Ureter (tissue), 1 donor: ENCODE data around the gene PSMG4. TPM values are rescaled to one million over a fixed set of nuclear protein-coding genes. Genes with fewer than 3 reads are reported as not detected.

Source experiments
- DNase-seq: peaks from one replicate; pipeline ENCODE4 v3.0.0-alpha.2; 2020; ENCODE audit warnings: low spot score
- total RNA-seq: library from RNA; stranded (reverse); gene quantifications from one replicate; pipeline ENCODE4 v1.2.4, GENCODE V29; 2023
- donor health status: DM: yes; HTN: yes; CAD: no.

The PSMG4 gene
- total RNA-seq, 1 donor from 2014 or later, result 38.9 TPM

- DNase-seq, result no peak
Observed at GRCh38 chr6:3290149-3290930, 31.6 kb downstream of the PSMG4 start.

- no peak for DNase-seq
Observed at GRCh38 chr6:3290931-3291211, 32.1 kb downstream of the PSMG4 start.

DNA sequence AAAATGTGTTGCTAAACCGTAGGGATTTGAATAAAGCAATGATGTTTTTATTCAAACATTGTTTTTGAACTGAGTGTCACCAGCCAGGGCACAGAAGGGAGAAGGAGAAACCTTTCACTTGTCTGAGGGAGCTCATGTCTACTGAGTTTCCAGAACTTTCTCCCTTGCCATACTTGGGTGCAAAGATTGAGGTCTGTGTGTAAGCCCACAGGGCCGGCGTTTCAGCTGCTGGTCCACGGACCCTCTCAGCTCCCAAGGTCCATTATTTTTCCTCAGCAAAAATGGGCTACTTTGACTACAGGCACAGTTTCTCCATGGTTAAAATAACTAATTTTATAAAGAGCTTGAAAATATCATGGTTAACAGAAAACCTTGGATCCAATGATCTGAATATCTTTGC, 32.6 kb downstream of the PSMG4 start:
- no peak for DNase-seq

DNA sequence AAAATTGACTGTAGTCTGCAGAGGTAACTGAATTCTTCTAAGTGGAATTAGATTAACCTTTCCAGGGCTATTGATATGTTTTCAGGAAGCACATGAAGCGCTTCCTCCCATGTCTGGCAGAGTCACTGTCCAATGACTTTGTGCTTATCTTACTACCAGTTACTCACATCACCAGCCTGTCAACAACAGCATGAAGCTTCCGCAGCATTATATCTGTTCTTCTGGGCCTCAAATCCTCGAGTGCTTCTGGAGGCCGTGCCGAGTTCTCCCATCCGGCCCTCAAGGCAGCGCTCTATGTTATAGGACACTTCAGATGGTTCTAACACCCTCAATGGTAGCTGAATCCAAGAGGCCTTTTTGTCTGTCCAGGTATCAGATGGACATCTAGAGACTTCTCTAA, 33.2 kb downstream of the PSMG4 start:
- DNase-seq, result no peak

- DNase-seq, result no peak
Observed at GRCh38 chr6:3292431-3293197, 33.9 kb downstream of the PSMG4 start.

DNA sequence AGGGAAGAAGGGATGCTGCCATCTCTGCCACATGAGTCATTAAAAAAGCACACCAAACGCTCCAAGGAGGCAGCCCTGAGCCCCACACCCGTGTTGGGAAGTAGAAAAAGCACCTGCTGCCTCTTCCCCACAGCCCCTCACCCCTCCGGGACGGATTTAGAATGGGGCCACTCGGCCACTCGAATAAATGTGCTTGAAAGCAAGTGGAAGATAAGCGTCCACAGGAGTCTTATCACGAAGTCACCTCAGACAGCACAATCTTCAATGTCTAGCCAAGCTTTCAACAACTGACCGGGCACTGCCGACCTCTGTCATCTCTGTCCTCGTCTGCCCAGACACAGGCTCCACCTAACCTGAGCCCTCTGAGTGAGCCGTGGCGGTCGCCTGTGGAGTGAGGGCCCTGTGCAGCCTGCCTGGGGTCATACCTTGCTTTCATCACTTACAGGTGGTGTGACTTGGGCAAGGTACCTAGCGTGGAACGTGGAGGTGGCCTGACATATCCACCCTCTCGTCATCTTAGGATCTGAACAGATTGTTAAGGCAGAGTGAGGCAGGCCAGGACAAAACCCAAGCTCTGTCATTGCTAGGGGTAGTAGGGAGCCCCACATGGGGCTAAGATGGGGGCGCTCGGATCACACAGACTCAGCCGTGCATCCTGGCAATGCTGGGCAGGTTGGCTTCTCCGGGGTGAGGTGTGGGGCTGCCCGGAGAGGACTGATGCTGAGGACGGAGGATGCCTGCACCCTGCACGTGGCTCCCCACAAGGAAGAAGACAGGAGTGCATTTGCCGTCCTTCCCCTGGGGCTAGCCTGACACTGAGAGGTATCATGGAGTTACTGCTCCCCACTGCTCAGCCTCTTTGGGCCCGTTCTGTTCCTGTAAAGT, 34.8 kb downstream of the PSMG4 start:
- no peak for DNase-seq

GRCh38 chr6:3294396-3294795, 35.6 kb downstream of the PSMG4 start:
- DNase-seq, result no peak

DNA sequence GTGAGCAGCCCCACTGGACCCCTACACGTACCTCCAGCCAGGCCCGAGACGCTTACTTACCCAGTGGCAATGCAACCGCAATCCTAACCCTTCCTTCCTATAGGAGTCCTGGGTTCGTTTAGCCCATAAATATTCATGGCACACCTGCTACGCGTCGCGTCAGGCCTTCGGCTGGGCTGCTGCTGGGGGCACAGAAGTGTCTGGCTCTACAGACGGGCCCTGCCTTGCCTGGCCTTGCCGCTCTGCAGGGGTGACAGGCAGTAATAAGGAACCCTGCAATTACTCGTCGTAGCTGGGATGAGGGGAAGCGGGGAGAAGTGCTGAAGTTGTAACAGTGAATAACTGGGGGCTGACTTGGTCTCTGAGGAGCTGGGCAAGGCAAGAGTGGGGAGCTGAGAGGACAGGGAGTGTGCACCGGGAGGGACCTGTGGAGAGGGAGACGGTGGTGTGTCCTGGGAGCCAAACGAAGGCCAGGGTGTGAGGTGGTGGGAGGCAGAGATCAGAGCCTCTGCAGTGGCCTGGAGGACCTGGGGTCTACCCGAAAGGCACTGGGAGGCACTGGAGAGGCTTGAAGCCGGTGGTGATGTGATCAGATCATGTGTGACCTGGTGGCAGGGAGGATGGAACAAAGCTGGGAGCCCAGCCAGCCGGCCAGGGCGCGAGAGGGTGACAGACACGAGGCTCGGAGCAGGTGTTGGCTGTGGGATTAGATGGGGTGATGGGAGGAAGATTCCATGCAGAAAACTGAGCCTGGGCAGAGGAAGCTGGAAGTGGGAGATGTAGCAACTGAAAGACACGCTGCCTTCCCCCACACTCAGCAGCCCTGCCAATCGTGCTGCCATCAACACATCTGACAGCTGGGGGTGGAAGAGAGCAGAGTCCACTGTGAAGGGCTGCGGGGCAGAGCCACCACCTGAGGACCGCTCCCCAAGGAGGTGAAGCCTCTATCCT, 36.4 kb downstream of the PSMG4 start:
- no peak for DNase-seq

- DNase-seq, result no peak
Observed at GRCh38 chr6:3296078-3296477, 37.3 kb downstream of the PSMG4 start.

- no peak for DNase-seq
Observed at GRCh38 chr6:3296537-3296936, 37.8 kb downstream of the PSMG4 start.

DNA sequence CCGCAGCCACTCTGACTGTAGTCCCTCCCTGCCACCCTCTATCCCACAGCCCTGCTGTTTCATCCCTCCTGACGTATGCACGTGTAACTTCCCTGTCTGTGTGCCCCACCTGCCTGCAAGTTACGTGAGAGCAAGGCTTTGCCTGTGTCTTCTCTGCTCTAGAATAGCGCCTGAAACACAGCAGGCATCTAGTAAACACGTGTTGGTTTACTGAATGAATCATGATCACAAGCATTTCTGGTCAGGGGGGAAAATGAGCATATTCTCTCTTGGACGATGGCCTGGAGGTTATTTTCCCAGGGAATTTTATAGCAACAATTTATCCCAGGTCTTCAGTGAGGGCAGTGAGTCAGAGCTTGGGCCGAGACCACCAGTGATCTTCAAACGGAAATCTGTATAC, 38.3 kb downstream of the PSMG4 start:
- DNase-seq, result no peak

DNA sequence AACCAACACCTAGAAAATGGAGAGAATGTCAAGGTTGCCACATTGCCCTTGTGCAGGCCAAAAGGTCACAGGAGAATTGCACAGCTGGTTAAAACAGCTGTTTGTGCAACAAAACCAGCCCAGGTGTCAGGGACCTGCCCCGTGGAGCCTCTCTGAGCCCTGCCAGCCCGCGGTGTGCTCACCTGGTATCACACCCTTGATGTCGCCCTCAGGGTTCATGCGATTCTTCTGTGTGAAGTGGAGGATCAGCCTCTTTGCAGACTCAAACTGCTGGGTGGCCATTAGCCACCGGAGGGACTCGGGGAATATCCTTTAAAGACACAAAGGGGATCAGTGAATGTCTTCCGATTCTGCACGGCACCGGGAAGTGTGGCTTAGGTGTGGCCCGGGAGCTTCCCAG, 39.2 kb downstream of the PSMG4 start:
- no peak for DNase-seq

GRCh38 chr6:3299221-3299620, 40.5 kb downstream of the PSMG4 start:
- DNase-seq, result no peak

- DNase-seq, result no peak
Observed at GRCh38 chr6:3301506-3301905, 42.8 kb downstream of the PSMG4 start.

DNA sequence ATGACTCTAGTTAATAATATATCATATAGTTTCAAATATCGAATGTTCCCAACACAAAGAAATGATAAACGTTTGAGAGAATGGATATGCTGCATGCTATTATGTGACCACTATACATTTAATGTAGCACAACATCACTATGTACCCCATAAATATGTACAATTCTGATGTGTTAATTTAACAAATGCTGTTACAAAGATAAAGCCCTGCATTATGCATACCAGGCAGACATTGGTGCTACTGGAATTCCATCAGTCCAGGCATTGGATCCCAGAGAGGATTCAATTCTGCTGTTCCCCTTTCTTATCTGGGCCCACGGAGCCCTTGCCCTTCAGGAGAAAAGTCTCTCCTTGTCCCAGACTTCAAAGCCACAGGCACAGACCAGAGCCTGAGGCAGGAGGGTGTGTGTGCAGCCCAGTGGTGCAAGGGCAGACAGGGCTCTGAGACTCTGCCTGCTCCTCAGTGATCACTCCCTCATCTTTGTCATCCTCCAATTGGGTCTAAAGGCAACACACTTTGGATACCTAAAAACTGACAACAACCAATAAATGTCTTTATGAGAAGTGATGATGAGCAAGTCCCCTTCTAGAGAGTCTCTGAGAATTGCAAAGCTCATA, 45.2 kb downstream of the PSMG4 start:
- no peak for DNase-seq

DNA sequence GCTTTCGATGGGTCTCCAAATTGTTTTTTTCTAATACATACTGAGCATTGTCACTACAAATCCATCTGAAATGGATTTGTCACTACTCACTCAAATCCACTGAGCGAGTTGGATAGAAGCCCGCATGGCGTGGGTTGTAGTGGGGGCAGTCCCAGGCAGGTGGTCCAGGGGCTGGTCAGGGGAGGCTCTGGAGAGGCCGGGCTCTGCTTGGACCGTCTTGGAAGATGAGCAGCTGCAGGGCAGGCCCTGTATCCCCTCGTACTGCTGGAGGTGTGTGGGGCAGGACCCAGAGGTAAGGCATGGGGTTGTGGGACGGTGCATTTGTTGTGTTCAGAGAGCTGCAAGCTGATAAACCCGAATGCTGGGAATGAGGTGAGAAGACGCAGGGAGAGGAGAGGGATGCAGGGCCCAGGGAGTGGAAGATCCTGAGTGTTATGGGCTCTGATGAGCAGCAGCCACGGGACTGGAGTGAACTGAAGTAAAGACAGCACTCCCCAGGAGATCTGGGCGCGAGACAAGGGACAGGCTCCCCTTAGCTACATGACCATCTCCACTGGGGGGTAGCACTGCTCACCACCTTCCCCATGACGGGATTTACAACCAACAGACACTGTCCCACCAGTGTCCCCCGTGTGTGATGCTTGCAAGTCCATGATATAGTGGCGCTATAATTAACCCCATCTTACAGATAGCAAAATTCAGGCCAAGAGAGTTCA, 45.9 kb downstream of the PSMG4 start:
- DNase-seq, result no peak

- no peak for DNase-seq
Observed at GRCh38 chr6:3305216-3305565, 46.4 kb downstream of the PSMG4 start.

- no peak for DNase-seq
Observed at GRCh38 chr6:3305831-3306230, 47.1 kb downstream of the PSMG4 start.

- no peak for DNase-seq
Observed at GRCh38 chr6:3306848-3307247, 48.1 kb downstream of the PSMG4 start.

- DNase-seq, result no peak
Observed at GRCh38 chr6:3307436-3307835, 48.7 kb downstream of the PSMG4 start.
